B cell (primary cell): ENCODE data around the gene SPEG. TPM values are rescaled to one million over a fixed set of nuclear protein-coding genes. Genes with fewer than 3 reads are reported as not detected.

ENCODE experiments used
- ATAC-seq: fragments of 200-7000 bp; cut with Tn5 transposase; one replicate; pipeline ENCODE4 v1.10.0; 2021; ENCODE audit warnings: low read depth, mild to moderate bottlenecking, moderate number of reproducible peaks, moderate library complexity
- CTCF ChIA-PET: fragments of 350-600 bp; sonication (Branson Sonifier 250); formaldehyde crosslinking; loops from one replicate; lab custom pipeline; 2021; ENCODE audit warnings: antibody characterized with exemption, inconsistent platforms; lab: Charles Lee
- POLR2A ChIA-PET: fragments of 350-600 bp; sonication (Branson Sonifier 250); formaldehyde crosslinking; loops from one replicate; lab custom pipeline; 2021; ENCODE audit warnings: antibody characterized with exemption; lab: Charles Lee
- DNase-seq: peaks from one replicate; pipeline ENCODE4 v3.0.0; 2013
- H2AFZ ChIP-seq: 2 replicates; pipeline ENCODE4 v1.6.1; 2012; ENCODE audit warnings: mild to moderate bottlenecking, low read depth, low read length; ENCODE audit not compliant: insufficient read depth, poor library complexity, severe bottlenecking
- H3K27ac ChIP-seq, 2 donors: 1 replicate in 1 of 2; 2 replicates in 1 of 2; pipeline ENCODE4 v1.5.1; 2012 to 2013; ENCODE audit warnings: low read length in 2 of 2, mild to moderate bottlenecking in 2 of 2, moderate library complexity in 1 of 2
- H3K27me3 ChIP-seq, 4 experiments: fragments of 200-600 bp in 1 of 4; sonication (generic) in 1 of 4; replicated peaks in 1 of 4; 1 replicate in 2 of 4; 2 replicates in 2 of 4; pipeline versions ENCODE4 v1.6.1 to v1.7.0; 2013 to 2016; ENCODE audit warnings: low read length in 3 of 4, mild to moderate bottlenecking in 2 of 4, mixed read lengths in 1 of 4, moderate library complexity in 1 of 4; ENCODE audit not compliant: insufficient read depth in 4 of 4, control insufficient read depth in 3 of 4; ENCODE audit errors: control extremely low read depth in 1 of 4
- H3K36me3 ChIP-seq, 2 experiments: replicated peaks in 1 of 2; 1 replicate in 1 of 2; 2 replicates in 1 of 2; pipeline versions ENCODE4 v1.6.1 to v1.7.1; 2013; ENCODE audit warnings: low read length in 1 of 2; ENCODE audit not compliant: insufficient read depth in 2 of 2, control insufficient read depth in 1 of 2; ENCODE audit errors: control extremely low read depth in 1 of 2, extremely low read depth in 1 of 2
- H3K4me1 ChIP-seq, 2 donors: fragments of 200-600 bp in 1 of 2; sonication (generic) in 1 of 2; 1 replicate in 1 of 2; 2 replicates in 1 of 2; pipeline versions ENCODE4 v1.5.1 to v1.6.1; 2013 to 2017; ENCODE audit warnings: low read length in 2 of 2; ENCODE audit not compliant: control insufficient read depth in 2 of 2, insufficient read depth in 2 of 2
- H3K4me2 ChIP-seq: replicated peaks from 2 replicates; pipeline ENCODE3; 2012; ENCODE audit warnings: mild to moderate bottlenecking, low read depth, low read length; ENCODE audit not compliant: poor library complexity, severe bottlenecking
- H3K4me3 ChIP-seq, 5 experiments: fragments of 200-600 bp in 1 of 5; sonication (generic) in 1 of 5; 1 replicate in 3 of 5; 2 replicates in 2 of 5; pipeline versions ENCODE4 v1.5.1 to v1.7.0; 2011 to 2016; ENCODE audit warnings: low read length in 4 of 5, mild to moderate bottlenecking in 4 of 5, low read depth in 2 of 5, control low read depth in 1 of 5, moderate library complexity in 1 of 5; ENCODE audit not compliant: insufficient read depth in 1 of 5; ENCODE audit errors: control extremely low read depth in 1 of 5, extremely low read depth in 1 of 5
- H3K79me2 ChIP-seq: fragments of 200-600 bp; sonication (generic); one replicate; pipeline ENCODE4 v1.6.0; 2016; ENCODE audit warnings: low read length; ENCODE audit not compliant: control insufficient read depth, insufficient read depth
- H3K9ac ChIP-seq: fragments of 200-600 bp; sonication (generic); 2 replicates; pipeline ENCODE4 v1.6.1; 2017; ENCODE audit warnings: mild to moderate bottlenecking, low read length, moderate library complexity
- H3K9me3 ChIP-seq, 3 donors: one replicate each; pipeline versions ENCODE4 v1.6.1 to v1.7.1; 2013; ENCODE audit warnings: low read length in 2 of 3; ENCODE audit not compliant: control insufficient read depth in 2 of 3, insufficient read depth in 1 of 3; ENCODE audit errors: control extremely low read depth in 1 of 3
- H4K20me1 ChIP-seq: 2 replicates; pipeline ENCODE4 v1.6.0; 2012; ENCODE audit warnings: mild to moderate bottlenecking, low read length; ENCODE audit not compliant: insufficient read depth, control insufficient read depth, poor library complexity, severe bottlenecking
- H3K27ac Mint-ChIP-seq: one replicate; pipeline ENCODE4 v1.8.0; 2021; ENCODE audit warnings: mixed read lengths
- H3K27me3 Mint-ChIP-seq: one replicate; pipeline ENCODE4 v1.8.0; 2021; ENCODE audit warnings: mixed read lengths
- H3K4me1 Mint-ChIP-seq: one replicate; pipeline ENCODE4 v1.8.0; 2021; ENCODE audit warnings: mixed read lengths
- H3K4me3 Mint-ChIP-seq: one replicate; pipeline ENCODE4 v1.8.0; 2021; ENCODE audit warnings: mixed read lengths
- H3K9me3 Mint-ChIP-seq: one replicate; pipeline ENCODE4 v1.8.0; 2022; ENCODE audit warnings: mixed read lengths; ENCODE audit not compliant: insufficient read depth
- CTCF ChIP-seq: fragments of 200-600 bp; IDR thresholded peaks from one replicate; pipeline ENCODE4 v1.8.0; 2022; ENCODE audit warnings: antibody characterized with exemption, mild to moderate bottlenecking
- EZH2 ChIP-seq: IDR thresholded peaks from 2 replicates; pipeline ENCODE4 v1.6.1; 2012; ENCODE audit warnings: borderline replicate concordance, low read depth, mild to moderate bottlenecking, moderate library complexity, low read length; ENCODE audit not compliant: insufficient read depth, poor library complexity, severe bottlenecking
- WGBS: methylation state at CpG from one replicate; pipeline ENCODE4 v1.1.5; 2013; ENCODE audit warnings: missing lambda C conversion rate; ENCODE audit not compliant: insufficient coverage; 5-methylcytosine and 5-hydroxymethylcytosine counted together
- intact Hi-C: fragments of 100-400 bp; cut with micrococcal nuclease; formaldehyde crosslinking; loops from one replicate; pipeline ENCODE4 v1.10.0; 2022
- polyA plus RNA-seq: library from polyadenylated mRNA; depleted of rRNA; stranded (reverse); fragments of >200 nt; gene quantifications from 2 replicates; pipeline ENCODE4 v1.2.3, GENCODE V29; 2012
- total RNA-seq, 2 donors: library from RNA; stranded (reverse); fragments of 120-200 nt in 1 of 2; gene quantifications; 1 replicate in 1 of 2; 2 replicates in 1 of 2; pipeline versions ENCODE4 v1.2.3 to v1.2.4, GENCODE V29; 2013 to 2022

SPEG gene
- total and polyA plus RNA-seq, 2 donors (not counting 1 experiment from before 2014, with no cell fraction given) = 0.03 to 0.74 TPM

GRCh38 chr2:219496825-219497494, 62.3 kb downstream of the SPEG start:
- Histone ChIP-seq H3K4me1 (peaks cover 38% of the 10 kb centered on the region in 2 donors), H3K79me2 (peaks cover 19% of the 10 kb centered on the region), H4K20me1 (no peaks in the 10 kb centered on the region), H3K4me3 (peak overlapping the region in 3 of 5 experiments; percentile 34 to 87 (median 79)), H3K27me3 (peaks cover 0 to 60% (median 29%) of the 10 kb centered on the region in 4 experiments), H3K4me2 (peak overlapping the region; percentile 98), H3K36me3 (peaks cover 0 to 4% of the 10 kb centered on the region in 2 experiments), H3K27ac (no peak overlapping the region), H3K9ac (peak overlapping the region; percentile 92), H3K9me3 (peaks cover 0 to 21% (median 0%) of the 10 kb centered on the region in 3 donors), H2AFZ (peak overlapping the region; percentile 97)
- CTCF ChIA-PET = interaction anchor here (1.2 to 10.4 kb wide), 5 partner anchors 17 to 109 kb away, joined by 3 to 123 read pairs (median 4); partner anchors contain the start of genes ASIC4 and DNPEP
- H3K4me3 Mint-ChIP-seq = peak overlapping the region; percentile 93
- ATAC-seq = no peak
- POLR2A ChIA-PET = interaction anchor here (0.6 to 2.8 kb wide), 2 partner anchors 109 to 243 kb away, joined by 3 to 10 read pairs; partner anchors contain the start of genes DNPEP and TUBA4A
- peaks cover 32% of the 10 kb centered on the region for H3K4me1 Mint-ChIP-seq
- intact Hi-C loops = loop anchor here (5.0 kb wide), 3 partner anchors 220 to 1225 kb away; partner anchors contain the start of genes AAMP, CNPPD1, DNAJB2 and PNKD
- no peaks in the 10 kb centered on the region for H3K9me3 Mint-ChIP-seq
- no peak overlapping the region for H3K27ac Mint-ChIP-seq
- TF ChIP-seq CTCF (no peak), EZH2 (no peak)
- WGBS = 16% methylated on average over 61 of the region's 61 CpGs
- peak; percentile 55 for DNase-seq
- peaks cover 45% of the 10 kb centered on the region for H3K27me3 Mint-ChIP-seq
